Psoas muscle (tissue), 8 donors: ENCODE data around the gene ATAD3B. TPM values are rescaled to one million over a fixed set of nuclear protein-coding genes. Genes with fewer than 3 reads are reported as not detected.
A peak's percentile ranks its signal among the peaks of the same experiment; 100 is the strongest.

ENCODE experiments used
- ATAC-seq, 4 donors: fragments of 200-7000 bp; cut with Tn5 transposase; one replicate each; pipeline ENCODE4 v1.9.1; 2020; ENCODE audit warnings: moderate library complexity in 3 of 4, mild to moderate bottlenecking in 2 of 4
- DNase-seq, 2 donors: peaks; one replicate each; pipeline ENCODE4 v3.0.0-alpha.2; 2020
- H3K27ac ChIP-seq: fragments of 200-600 bp; one replicate; pipeline ENCODE4 v1.8.0; 2022
- H3K27me3 ChIP-seq, 3 donors: fragments of 200-600 bp in 1 of 3; one replicate each; pipeline versions ENCODE4 v1.6.1 to v1.8.0; 2013 to 2022; ENCODE audit warnings: low read length in 2 of 3, mild to moderate bottlenecking in 2 of 3, moderate library complexity in 1 of 3; ENCODE audit not compliant: insufficient read depth in 3 of 3
- H3K36me3 ChIP-seq, 2 donors: fragments of 200-600 bp in 1 of 2; one replicate each; pipeline versions ENCODE4 v1.6.1 to v1.8.0; 2013 to 2022; ENCODE audit warnings: low read depth in 1 of 2, mild to moderate bottlenecking in 1 of 2, moderate library complexity in 1 of 2; ENCODE audit not compliant: insufficient read depth in 1 of 2
- H3K4me1 ChIP-seq: fragments of 200-600 bp; one replicate; pipeline ENCODE4 v1.8.0; 2022
- H3K4me3 ChIP-seq: fragments of 200-600 bp; one replicate; pipeline ENCODE4 v1.8.0; 2022; ENCODE audit warnings: mild to moderate bottlenecking
- H3K9me3 ChIP-seq: fragments of 200-600 bp; one replicate; pipeline ENCODE4 v1.8.0; 2022
- CTCF ChIP-seq: fragments of 200-600 bp; IDR thresholded peaks from one replicate; pipeline ENCODE4 v1.8.0; 2022; ENCODE audit warnings: antibody characterized with exemption
- WGBS, 3 donors: extraction: QIAGEN DNeasy Blood & Tissue Kit; methylation state at CpG; one replicate each; pipeline versions ENCODE4 v1.1.6 to v1.1.7; 2013; 5-methylcytosine and 5-hydroxymethylcytosine counted together
- intact Hi-C, 2 donors: fragments of 100-400 bp; cut with DNase I; formaldehyde crosslinking; loops; one replicate each; pipeline versions ENCODE4 v1.11.0 to v1.14.2; 2022
- polyA plus RNA-seq, 3 donors: library from polyadenylated mRNA; stranded (reverse); fragments of 200-250 nt; gene quantifications; one replicate each; pipeline ENCODE4 v1.2.3, GENCODE V29; 2013
- total RNA-seq, 4 donors: library from RNA; stranded (reverse); fragmentation: NEBNext Ultra II Directional in 2 of 4; extraction: Animal tissue kit (Norgen Biotek cat#: 25700) in 2 of 4; gene quantifications; one replicate each; pipeline versions ENCODE4 v1.2.1 to v1.2.4, GENCODE V29; 2021 to 2023
- donor health status: healthy with polysubstance abuse.
- donor health status: DM: no; HTN: no; CAD: no; lungs with moderate emphysema.
- donor health status: Bipolar disorder and iron deficiency.
- donor health status: healthy.
- donor health status: DM: yes; HTN: yes; CAD: no.
- donor health status: DM: no; HTN: no; CAD: no.
- donor health status: DM: no; HTN: no; CAD: no.
- donor health status: DM: yes; HTN: yes; CAD: no.

The ATAD3B gene
- total and polyA plus RNA-seq, 7 donors, result 4.6 to 19.4 (median 9.8) TPM

GRCh38 chr1:1435106-1435903, 36.3 kb upstream of the ATAD3B start, which contains the start of gene VWA1:
VWA1 (plus strand) TSS chr1:1435690; CDS start chr1:1435749, 59 bp downstream.
- no peak for TF ChIP-seq CTCF
- ATAC-seq (peak; percentile 66 to 79 (median 72)), DNase-seq (peak; percentile 78 to 86)
- H3K9me3 ChIP-seq, result no peaks in the 10 kb centered on the region
- peaks cover 0 to 8% (median 0%) of the 10 kb centered on the region in 3 donors for H3K27me3 ChIP-seq
- peak within 1 kb of the TSS; percentile 65 for H3K4me3 ChIP-seq
- no peaks in the 10 kb centered on the region for H3K36me3 ChIP-seq
- H3K27ac ChIP-seq, result peak within 1 kb of the TSS; percentile 75
- intact Hi-C loops, result no loop called here
- 6 to 16% (median 8%) methylated on average over 36 to 89 of the region's 89 CpGs for WGBS, 3 donors
- H3K4me1 ChIP-seq, result peaks cover 18% of the 10 kb centered on the region

DNA sequence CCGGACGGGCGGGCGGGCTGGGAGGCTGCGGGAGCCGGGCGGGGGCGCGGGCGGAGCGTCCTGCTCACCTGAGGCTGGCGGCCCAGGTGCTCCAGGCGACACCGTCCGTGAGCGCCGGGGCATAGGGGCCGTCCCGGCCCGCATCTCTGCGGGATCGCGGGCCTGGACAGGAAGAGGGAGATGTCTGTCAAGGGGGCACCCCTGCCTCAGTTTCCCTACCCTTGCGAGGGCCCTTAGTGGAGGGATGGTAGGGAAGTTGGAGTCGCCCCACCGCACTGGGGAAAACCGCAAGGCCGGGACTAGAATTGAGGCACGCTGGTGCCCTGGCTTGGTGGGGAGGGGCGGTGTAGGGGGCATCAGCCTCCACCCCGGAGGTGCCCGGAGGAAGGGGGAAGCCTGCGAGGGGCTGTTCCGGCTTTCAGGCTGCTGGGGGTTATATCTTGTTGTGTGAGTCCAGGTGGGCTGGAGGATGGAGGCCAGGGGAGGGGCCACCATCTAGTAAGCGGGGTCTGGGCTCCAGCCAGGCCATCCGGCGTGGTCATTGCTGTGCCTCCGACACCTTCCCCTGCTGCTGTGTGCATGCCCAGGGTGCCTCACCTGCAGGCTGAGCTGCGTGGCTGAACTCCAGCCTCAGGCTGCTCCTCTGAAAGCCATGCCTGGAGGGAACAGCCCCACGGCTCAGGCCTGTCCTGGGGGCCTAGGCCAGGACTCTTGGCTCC, 35.5 kb upstream of the ATAD3B start:
- DNase-seq (no peak), ATAC-seq (no peak)
- Histone ChIP-seq H3K27ac (peak overlapping the region; percentile 75), H3K4me3 (peak overlapping the region; percentile 65), H3K36me3 (no peaks in the 10 kb centered on the region), H3K9me3 (no peaks in the 10 kb centered on the region), H3K27me3 (peaks cover 0 to 8% (median 0%) of the 10 kb centered on the region in 3 donors), H3K4me1 (peaks cover 18% of the 10 kb centered on the region)
- intact Hi-C loops, result no loop called here
- 11 to 18% (median 11%) methylated on average over 26 to 40 of the region's 40 CpGs for WGBS, 3 donors
- TF ChIP-seq CTCF, result no peak

DNA sequence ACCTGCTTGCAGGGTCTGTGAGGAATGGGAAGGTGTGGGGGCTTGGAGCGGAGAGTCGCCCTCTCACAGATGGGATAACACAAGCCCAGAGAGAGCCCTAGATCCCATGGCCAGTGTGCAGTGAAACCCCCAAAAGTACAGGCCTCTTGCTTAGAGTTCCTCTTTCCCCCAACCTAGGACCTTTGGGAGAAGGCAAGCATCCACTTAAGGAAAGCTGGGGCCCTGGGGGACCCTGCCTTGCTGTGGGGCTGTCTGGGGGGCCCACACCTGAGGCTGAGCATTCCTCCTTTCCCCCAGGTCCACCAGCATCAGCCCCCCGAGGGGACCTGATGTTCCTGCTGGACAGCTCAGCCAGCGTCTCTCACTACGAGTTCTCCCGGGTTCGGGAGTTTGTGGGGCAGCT, 34.9 kb upstream of the ATAD3B start:
- Histone ChIP-seq H3K36me3 (no peaks in the 10 kb centered on the region), H3K27ac (no peak overlapping the region), H3K4me1 (peaks cover 19% of the 10 kb centered on the region), H3K4me3 (peak overlapping the region; percentile 65), H3K9me3 (no peaks in the 10 kb centered on the region), H3K27me3 (peaks cover 0 to 8% (median 0%) of the 10 kb centered on the region in 3 donors)
- 52 to 65% (median 54%) methylated on average over 7 of the region's 7 CpGs for WGBS, 3 donors
- intact Hi-C loops, result no loop called here
- no peak for TF ChIP-seq CTCF
- DNase-seq (no peak), ATAC-seq (no peak)

DNA sequence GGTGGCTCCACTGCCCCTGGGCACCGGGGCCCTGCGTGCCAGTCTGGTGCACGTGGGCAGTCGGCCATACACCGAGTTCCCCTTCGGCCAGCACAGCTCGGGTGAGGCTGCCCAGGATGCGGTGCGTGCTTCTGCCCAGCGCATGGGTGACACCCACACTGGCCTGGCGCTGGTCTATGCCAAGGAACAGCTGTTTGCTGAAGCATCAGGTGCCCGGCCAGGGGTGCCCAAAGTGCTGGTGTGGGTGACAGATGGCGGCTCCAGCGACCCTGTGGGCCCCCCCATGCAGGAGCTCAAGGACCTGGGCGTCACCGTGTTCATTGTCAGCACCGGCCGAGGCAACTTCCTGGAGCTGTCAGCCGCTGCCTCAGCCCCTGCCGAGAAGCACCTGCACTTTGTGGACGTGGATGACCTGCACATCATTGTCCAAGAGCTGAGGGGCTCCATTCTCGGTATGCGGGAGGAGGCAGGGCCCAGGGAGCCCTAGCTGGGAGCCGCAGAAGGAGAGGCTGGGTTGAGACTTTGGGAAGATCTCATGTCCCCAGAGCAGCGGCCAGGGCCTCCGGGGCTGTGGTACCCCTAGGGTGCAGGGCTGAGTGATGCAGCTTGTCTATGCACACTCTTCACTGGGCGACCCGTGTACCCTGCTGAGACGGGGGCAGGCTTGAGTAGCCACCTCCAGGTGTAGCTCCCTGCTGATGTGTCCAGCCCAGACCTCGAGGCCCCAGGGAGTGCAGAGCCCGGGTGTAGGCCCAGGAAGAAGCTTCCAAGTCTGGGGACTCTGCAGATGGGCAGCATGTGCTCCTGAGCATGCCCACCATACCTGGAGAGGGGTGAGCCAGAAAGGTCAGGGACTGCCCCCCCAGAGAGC, 34.3 kb upstream of the ATAD3B start:
- H3K4me3 ChIP-seq, result peak overlapping the region; percentile 65
- DNase-seq (no peak), ATAC-seq (no peak)
- TF ChIP-seq CTCF, result no peak
- WGBS, 3 donors, result 46 to 59% (median 57%) methylated on average over 30 to 31 of the region's 31 CpGs
- no peak overlapping the region for H3K27ac ChIP-seq
- intact Hi-C loops, result no loop called here
- H3K27me3 ChIP-seq, result peaks cover 0 to 8% (median 0%) of the 10 kb centered on the region in 3 donors
- H3K9me3 ChIP-seq, result no peaks in the 10 kb centered on the region
- H3K4me1 ChIP-seq, result peaks cover 19% of the 10 kb centered on the region
- H3K36me3 ChIP-seq, result no peaks in the 10 kb centered on the region
